Measurements from ENCODE around the gene IL22RA2.

Gene IL22RA2

DNA sequence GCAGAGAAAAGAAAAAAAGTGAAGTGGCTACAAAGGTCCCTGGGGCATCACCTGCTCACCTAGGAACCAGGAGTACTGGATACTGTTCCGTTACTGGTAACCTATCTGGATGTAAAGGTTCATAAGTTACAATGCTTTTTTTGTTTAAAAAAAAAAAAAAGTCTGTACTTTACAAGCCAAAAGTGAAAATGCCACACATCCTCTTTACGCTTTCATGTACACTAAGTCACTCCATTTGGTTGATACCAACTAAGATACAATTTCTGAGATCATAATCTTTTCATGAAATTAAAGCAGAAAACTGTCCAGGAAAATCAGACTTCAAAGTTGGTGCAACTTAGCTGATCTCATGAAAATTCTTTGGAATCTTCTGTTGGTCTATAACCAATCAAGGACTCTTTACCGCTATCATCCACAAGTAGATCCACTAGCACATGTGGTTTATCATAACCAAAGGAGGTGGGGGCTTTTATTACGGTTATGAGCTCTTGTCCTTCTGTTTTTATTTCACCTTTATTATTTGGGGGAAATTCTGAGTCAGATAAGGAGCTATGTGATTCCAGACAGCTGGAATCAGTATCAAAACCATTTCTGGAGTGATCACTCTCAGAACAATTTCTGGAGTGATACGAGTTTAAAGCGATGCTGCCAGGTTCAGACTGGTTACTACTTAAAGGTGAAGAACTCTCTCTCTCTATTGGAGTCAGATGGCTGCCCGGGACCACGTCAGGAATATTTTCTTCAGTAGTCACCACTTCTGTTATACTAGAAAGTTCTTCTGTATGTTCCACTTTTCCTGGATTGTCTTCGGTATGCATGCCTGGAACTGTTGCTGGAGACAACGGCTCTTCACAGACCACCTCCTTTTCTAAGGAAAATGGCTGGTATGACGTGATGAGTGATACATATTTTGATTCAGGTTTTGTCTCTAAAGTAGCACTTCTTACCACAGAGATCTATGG, 24.5 kb upstream of the IL22RA2 start:
- DNase-seq: no peak

DNA sequence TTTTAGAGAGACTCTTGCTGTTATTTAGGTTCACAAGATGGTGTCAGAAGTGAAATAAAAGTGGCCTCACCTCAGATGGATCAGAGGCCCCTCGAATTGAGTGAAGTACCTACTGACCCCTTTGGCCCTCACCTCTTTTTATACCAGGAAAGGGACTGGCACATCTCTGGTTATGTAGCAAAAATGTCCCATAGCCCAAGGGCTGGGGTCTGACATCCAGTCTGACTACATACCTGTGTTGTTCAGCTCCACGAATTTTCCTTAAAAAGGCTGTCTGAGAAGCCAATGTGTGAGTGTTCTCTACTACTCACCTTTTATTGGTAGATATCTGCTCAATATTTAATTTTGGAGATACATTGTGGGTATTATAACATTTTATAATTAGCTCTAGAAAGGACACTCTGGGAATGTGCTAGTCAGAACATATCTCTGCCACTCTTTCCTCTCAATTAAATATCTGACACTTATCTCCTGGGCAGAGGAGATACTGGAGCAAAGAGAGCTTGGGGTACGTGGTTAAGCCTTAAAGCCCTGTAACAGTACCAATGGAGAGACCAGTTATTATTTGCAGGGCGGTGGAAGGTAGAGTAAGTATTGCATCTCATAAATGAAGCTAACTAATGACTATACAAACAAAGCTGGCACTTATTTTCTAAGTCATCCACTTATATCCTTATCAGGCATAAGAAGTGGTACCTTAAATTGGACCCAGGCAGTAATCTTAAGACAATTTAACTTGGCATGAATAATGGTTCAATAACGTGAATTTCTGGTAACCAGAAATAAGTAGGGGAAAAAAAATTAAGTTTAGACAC, 20.0 kb upstream of the IL22RA2 start:
- DNase-seq: no peak

DNA sequence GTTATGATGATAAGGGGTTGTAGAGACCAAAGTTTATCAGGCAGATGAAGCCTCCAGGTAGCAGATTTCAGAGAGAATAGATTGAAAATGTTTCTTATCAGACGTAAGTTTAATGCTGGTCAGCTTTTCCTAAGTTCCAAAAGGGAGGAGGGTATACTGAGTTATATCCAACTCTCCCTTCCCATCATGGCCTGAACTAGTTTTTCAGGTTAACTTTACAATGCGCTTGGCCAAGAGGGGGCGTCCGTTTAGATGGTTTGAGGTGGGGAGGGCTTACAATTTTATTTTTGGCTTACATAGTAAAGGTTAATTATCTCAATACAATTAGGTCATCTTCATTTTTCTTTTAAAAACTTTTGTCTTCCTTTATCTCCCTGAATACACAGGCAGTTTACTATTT, 19.4 kb upstream of the IL22RA2 start:
- no peak for DNase-seq

DNA sequence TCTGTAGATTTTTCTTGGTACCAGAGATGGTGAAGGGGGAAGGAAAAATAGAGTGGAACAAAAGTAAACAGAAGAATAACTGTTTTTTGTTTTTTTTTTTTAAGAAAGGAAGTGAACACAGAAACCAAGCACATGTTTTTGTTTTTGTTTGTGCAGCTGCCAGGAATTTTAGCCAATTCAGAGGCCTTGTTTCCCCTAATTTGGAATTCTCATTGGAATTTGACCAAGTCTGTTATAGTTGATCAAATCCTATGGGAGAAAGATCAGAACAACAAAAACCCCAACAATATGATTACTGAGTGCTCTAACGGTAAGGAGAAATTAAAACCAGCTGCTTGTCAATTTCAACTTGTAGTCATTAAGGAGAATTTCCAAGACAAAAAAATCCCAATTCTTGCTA, 18.2 kb upstream of the IL22RA2 start:
- DNase-seq: no peak

DNA sequence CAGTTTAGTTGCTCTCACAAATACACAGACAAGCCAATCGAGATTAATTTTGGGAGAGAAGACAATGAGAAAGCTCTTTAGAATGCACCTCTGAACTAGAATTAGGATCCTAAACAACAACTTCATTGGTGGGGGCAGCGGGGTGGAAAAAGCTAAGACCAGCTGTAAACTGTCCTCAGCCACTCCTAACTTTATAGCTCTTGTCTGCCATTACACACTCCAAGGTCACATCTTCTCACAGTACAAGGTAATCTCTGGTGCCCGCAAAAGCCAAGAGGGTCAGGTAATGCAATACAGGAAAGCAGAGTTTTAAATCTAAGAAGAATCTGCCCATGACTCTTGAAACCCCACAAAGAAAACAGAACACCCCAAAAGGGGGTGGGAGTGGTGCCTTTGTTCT, 17.8 kb upstream of the IL22RA2 start:
- no peak for DNase-seq

DNA sequence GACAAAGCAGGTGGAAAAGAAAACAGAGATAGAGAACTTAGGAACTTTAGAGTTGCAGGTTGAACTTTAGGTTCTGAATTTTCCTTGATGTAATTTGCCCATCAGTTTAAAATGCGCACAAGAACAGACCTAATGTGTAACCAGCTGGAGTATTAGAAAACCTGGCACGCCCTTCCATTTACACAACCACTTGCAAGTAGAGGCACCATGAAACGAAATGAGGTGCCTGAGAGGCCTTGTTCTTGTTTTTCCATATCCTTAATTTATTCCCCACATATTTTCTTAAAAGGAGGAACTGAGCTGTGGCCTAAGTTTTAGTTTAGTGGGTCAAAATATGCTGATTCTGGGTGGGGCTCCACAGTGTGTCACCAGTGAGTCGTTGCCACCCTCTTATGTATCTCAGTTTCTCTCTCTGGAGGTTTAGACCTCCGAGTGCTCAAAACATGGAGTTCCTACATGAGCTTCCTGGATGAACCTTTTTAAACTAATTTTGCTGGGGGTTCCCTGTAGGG, 17.2 kb upstream of the IL22RA2 start:
- no peak for DNase-seq

DNA sequence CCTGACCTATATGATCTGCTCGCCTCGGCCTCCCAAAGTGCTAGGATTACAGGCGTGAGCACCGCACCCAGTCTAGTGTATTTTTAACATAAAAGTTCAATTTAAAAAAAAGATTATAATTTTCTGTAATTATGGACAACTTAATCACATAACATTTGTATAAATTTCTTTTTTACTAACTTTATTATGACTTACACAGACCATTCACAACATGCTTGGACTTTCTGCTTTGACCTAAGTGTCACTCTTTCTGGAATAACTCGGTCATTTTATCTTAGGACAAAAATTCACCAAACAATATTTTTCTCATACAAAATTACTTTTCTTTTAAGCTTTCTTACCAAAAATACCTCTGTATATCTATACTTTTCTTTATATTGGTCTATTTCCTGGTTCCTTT, 15.4 kb upstream of the IL22RA2 start:
- no peak for DNase-seq

DNA sequence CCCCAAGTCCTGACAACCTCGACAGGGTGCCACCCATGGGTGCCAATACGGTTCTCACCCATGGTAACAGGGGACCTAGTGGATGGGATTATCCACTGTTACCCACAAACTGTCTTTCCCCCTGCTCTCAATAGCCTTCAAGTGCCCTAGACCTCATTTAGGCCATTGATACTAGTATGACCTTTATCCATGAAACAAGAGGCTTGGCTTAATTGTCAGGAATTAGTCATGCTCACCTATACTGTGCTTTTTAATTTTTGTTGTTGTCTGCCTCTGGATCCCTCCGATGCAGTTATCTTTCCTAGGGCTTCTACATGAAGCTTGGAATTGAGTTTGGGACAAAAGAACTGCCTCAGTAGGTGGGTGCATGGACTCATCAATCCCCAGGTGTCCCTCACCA, 11.8 kb upstream of the IL22RA2 start:
- DNase-seq: no peak

DNA sequence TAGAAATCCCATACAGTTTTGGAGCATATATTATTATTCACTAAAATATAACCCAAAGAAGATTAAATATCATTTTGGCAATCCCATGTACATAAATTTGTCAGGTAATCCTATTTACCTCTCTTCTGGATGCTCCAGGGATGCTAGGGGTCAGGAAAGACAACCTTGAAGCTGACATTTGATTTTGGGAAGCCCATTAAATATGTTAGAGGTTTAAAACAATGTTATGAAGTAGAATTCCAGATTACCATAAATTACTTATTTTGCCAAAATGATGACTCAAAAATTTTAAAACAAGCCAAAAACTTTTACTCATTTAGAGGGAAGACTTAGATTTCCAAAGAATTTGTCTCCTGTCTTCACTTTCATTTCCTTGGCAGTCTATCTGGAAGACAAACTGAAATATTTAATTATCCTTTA, 9.2 kb upstream of the IL22RA2 start:
- no peak for DNase-seq

DNA sequence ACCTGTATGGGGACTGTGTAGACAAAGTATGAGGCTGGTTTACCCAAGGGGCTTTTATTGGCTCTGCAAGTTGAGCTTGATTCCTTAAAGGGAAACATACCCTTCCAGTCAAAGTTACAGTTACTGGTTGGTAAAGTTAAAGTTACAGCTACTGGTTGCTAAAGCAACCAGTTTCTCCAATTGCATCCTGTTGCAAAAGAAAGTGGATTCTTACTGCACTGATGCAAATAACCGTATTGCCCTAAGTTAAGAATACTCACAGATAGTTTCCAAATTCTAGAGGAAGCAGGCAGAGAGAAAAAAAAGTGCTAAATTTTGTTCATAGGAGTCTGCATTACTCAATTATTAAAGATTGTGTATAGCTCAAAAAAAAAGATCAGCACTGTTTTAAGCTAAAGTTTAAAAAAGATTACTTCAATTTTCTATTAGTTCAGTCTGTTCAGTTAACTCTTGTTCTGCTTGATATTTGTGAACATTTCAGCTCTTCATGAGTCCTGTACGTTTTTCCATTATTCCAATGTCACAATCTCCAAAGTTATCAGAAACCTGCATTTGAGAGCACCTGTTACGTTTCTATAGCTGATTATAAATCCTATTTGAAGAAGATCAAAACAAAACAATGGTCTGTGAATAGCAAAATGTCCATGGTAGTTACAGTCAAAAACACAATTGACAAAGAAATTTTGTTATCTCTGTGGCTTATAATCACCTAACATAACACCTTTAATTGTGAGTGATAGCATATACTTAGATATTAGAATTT, 8.6 kb upstream of the IL22RA2 start:
- no peak for DNase-seq

DNA sequence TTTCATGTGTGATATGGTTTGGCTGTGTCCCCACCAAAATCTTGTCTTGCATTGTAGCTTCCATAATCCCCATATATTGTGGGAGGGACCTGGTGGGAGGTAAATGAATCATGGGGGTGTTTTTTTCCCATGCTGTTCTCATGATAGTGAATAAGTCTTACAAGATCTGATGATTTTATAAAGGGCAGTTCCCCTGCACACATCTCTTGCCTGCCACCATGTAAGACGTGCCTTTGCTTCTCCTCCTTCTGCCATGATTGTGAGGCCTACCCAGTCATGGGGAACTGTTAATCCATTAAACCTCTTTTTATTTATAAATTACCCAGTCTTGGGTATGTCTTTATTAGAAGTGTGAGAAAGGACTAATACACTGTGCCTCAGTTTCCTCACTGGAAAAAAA, 4.2 kb upstream of the IL22RA2 start:
- DNase-seq: no peak

DNA sequence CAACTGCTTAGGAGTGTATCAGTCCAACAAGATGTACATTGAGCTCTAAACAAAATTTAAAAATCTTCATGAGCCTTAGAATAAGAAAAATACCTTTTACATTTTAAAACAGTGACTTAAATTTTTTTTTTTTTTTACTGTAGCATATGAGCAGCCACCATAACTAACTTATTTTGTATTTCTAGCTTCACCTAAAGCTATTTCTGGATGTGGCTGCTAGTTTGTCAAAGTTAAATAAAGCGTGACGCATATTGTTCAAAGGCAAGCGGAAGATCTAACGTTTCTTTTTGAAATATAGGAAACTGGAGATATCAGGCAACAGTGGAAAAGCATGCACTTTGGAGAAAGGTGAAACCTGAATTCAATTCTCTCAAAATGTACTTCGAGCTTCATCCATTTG, 3.3 kb upstream of the IL22RA2 start:
- no peak for DNase-seq

DNA sequence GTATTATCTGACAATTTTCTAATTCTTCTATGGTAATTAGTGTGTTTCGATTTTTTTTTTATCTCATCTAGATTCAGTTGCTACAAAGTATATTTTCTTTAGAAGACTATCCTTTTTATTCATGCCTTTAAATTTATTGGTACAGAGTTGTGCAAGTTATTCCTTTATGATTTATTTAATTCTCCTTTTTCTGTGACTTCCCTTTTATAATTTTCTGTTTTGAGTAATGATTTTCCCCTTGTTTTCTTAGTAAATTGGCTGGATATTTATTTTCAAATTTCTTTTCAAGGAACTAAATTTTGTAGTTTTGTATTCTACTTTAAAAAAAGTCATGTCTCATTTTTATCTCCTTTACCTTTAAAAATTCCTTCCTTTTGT, 2.4 kb upstream of the IL22RA2 start:
- no peak for DNase-seq

DNA sequence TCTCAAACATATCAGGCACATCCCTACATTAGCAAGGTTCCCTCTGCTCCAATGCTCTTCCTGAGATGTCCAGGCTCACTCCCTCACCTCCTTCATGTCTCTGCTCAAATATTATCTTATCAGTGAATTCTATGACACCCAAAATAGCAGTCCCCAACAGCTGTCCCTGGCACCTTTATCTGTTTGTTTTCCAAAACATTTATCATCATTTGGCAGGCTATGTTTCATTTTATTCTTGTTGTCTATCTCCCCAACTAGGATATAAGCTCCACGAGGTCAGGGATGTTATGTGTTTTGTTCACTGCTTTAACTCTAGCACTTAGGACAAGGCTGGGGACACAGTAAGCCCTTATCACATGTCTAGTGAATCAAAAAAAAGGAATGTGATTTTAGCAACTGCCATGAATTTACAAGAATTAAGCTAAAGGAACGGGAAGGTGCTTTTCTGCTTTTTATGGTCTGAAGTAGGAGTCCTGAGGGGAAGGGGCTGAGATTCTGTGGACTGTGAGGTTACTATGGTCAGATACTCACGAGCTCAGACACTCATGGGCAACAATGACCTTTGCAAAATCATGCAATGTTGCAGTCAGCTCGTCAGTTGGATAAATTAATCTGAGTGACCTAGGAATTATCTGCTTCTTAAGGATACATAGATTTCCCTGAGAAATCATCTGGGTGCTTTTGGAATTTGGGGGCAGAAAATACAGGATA, 1.9 kb upstream of the IL22RA2 start:
- no peak for DNase-seq

DNA sequence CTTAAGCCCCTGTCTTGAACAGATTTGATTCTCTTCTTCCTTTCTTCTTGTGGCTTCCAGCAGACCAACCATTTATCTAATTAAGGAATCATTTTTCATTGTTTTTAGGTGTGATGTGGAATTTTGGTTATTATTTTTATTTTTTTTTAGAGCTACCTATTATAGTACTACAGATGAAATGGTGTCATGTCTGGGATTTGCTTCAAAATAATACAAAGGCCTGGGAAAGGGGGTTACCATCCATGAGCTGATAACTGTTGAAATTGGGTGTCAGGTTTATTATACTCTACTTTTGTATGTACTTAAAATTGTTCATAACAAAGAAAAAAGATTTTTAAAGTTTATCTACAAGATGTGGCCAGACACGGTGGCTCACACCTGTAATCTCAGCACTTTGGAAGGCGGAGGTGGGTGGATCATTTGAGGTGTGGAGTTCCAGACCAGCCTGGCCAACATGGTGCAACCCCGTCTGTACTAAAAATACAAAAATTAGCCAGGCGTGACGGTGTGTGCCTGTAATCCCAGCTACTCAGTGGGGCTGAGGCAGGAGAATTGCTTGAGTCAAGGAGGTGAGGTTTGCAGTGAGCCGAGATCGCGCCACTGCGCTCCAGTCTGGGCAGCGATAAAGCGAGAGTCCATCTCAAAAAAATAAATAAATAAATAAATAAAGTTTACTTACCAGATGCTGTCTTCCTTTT, 561 bp downstream of the IL22RA2 start:
- DNase-seq: no peak

DNA sequence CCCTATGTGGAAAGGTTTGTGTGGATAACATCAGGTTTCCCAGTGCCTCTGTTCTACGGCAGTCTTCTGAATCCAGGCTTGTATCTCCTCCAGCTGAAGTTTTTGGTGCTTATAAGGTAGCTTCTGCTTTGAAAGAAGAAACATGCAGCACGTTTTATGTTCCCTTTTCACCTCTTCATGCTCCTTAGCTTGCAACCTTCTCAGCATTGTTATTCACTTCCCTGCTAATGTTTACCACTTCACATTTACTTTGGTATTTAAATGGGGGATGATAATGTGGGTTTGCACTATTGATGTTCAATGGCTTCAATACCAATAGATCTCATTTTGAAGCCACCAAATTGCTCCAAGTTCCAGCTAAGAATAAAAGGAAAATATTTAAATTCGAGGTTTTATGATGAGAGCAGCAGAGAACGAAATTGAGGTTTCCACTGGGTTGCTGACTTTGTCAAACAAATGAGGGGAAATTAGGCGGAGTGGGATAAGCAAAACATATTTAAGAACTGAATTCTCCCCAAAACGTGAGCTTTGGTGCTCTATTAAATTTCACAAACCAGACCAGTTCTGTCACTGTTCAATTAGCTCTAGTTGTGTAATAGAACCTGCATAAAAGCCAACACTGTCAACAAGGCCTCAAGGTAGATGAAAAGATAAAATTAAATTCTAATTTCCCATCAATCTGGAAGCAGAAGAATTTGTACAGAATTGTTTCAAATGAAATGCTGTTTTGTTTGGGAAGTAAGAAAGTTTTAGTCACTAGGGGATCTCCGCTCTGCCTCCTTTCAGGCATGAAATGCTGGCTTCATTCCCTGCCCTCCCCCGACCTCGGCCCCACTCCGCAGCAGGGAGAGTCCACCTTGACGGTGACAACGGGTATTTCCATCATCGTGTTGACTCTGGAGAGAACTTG, 1.4 kb downstream of the IL22RA2 start:
- no peak for DNase-seq

DNA sequence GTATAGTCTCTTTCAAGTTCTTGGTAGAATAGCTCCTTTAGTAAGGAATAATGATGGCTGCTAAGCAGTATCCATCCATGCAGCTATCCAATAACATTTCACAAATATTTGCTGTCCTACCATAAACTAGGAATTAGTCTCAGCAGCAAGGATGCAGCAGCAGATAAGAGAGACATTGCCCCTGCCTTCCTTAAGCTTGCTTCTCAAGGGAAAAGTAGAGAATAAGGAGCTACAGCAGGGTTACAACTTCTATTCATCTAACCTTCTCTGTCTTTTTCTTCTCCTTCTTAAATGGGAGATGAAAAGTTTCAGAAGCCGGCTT, 2.4 kb downstream of the IL22RA2 start:
- DNase-seq: no peak

DNA sequence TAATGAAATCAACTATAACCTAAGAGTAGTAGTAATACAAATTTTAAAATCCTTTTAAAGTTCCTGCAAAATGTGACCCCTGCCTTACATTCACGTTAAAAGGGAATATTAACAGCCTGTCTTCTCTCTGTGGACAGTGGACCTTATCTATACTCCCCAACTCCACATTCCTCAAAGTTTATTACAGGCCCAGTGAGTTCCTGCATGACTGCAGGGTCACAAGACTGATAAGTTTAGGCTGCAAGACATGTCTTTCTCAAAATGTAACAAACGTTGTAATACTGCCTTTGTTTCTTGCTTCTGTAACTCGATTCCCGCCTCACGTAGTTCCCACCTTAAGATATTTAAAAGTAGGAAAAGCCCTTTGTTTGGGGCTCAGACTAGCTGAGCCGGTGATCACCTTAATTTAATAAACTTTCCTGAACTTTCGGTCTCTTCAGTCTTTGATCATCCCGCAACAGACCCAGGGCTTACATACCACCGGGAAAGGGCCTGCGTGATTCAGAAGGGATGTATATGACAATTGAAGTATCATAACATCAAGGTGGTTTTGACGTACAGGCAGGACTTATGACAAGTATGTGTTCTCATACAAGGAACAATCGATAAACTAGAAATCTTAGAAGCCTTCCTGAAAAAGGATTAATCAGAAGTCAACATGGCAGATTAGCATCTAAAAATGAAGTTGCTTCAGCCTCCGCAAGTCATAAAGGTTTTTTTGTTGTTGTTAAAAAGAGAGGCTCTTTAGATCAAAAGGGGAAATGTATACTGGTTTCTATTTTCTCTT, 3.0 kb downstream of the IL22RA2 start:
- DNase-seq: no peak

DNA sequence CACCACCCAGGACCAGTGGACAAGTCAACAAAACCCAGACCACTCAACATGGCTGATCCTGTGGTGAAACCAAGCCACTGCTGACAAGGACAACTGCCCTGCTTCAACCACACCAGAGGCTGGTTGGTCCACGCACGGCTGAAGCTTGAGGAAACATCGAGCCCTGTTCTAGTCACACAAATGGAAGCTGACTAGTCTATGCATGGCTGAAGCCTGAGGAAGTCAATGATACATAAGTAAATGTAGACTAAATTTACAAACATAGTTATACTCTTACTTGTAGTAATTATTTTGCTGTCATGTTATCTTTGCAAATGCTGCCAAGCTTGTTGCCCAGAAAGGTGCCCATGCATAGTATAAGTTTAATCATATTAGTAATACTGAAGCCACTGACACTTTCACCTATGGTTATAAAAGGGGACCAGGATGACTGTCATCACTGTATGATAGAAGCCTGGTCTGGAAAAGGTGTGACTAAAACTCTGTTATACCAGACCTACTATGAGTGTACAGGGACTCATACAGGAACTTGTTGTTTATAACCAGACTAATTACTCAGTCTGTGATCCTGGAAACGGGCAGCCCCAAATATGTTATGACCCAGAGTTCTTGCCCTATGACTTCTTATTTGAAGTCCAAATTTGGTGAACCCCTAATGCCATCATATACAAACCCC, 5.6 kb downstream of the IL22RA2 start:
- no peak for DNase-seq

All from T-helper 9 cell (primary cell).